ENCODE data around the gene PLA2G4B. TPM values are rescaled to one million over a fixed set of nuclear protein-coding genes. Genes with fewer than 3 reads are reported as not detected.

The PLA2G4B gene
- total RNA-seq, 1 donor from 2014 or later, result 1.2 TPM

GRCh38 chr15:41834096-41834495 is 4.6 kb upstream of the PLA2G4B start:
- TF ChIP-seq CTCF (conservative IDR thresholded peaks at IDR 0.05; ENCODE audit: low read depth, low read length), result no peak
- H3K4me3 ChIP-seq (ENCODE audit: low read depth, low read length), result no peak overlapping the region
- DNase-seq (ENCODE audit: low read depth), result no peak

- no peak for DNase-seq (ENCODE audit: low read depth)
These were observed 2.6 kb upstream of the PLA2G4B start for GRCh38 chr15:41836073-41836472.

GRCh38 chr15:41836713-41837454 is 1.8 kb upstream of the PLA2G4B start:
- no peak for TF ChIP-seq CTCF (conservative IDR thresholded peaks at IDR 0.05; ENCODE audit: low read depth, low read length)
- H3K4me3 ChIP-seq (ENCODE audit: low read depth, low read length), result no peak overlapping the region
- DNase-seq (ENCODE audit: low read depth), result no peak

More at GRCh38 chr15:41836073-41836472, 2.6 kb upstream of the PLA2G4B start:
- H3K4me3 ChIP-seq (ENCODE audit: low read depth, low read length), result no peak overlapping the region
- no peak for TF ChIP-seq CTCF (conservative IDR thresholded peaks at IDR 0.05; ENCODE audit: low read depth, low read length)

- no peak for DNase-seq (ENCODE audit: low read depth)
- no peak for TF ChIP-seq CTCF (conservative IDR thresholded peaks at IDR 0.05; ENCODE audit: low read depth, low read length)
- no peak overlapping the region for H3K4me3 ChIP-seq (ENCODE audit: low read depth, low read length)
These were observed 1.3 kb downstream of the PLA2G4B start for GRCh38 chr15:41839781-41840491.

GRCh38 chr15:41840673-41841072 is 2.0 kb downstream of the PLA2G4B start:
- no peak for DNase-seq (ENCODE audit: low read depth)
- TF ChIP-seq CTCF (conservative IDR thresholded peaks at IDR 0.05; ENCODE audit: low read depth, low read length), result no peak
- no peak overlapping the region for H3K4me3 ChIP-seq (ENCODE audit: low read depth, low read length)

GRCh38 chr15:41841131-41841530 is 2.5 kb downstream of the PLA2G4B start:
- no peak for TF ChIP-seq CTCF (conservative IDR thresholded peaks at IDR 0.05; ENCODE audit: low read depth, low read length)
- DNase-seq (ENCODE audit: low read depth), result no peak
- no peak overlapping the region for H3K4me3 ChIP-seq (ENCODE audit: low read depth, low read length)
